ENCODE results near the gene GALNT2. TPM values are rescaled to one million over a fixed set of nuclear protein-coding genes. Genes with fewer than 3 reads are reported as not detected.

Gene GALNT2
- total and polyA plus RNA-seq, 2 of the 4 experiments (the other 2 are of a cell fraction), result 50.4 to 189 TPM

GRCh38 chr1:230110971-230111370 lies 43.9 kb downstream of the GALNT2 start:
- no peak for DNase-seq
- Histone ChIP-seq H2BK15ac (ENCODE audit: low read depth, low read length) (no peak overlapping the region; the same call in 2 of the 3 replicates), H2BK5ac (ENCODE audit: low read depth, low read length, poor library complexity, severe bottlenecking) (no peak overlapping the region), H3K79me1 (ENCODE audit: low read depth in 1 of 2, low read length in 2 of 2) (peaks cover 48 to 88% of the 10 kb centered on the region in 2 experiments), H3K9me1 (ENCODE audit: insufficient read depth, low read length) (peaks cover 42% of the 10 kb centered on the region), H2AK9ac (replicated peaks; ENCODE audit: low read depth, low read length, poor library complexity) (no peak overlapping the region), H3K4me2 (ENCODE audit: low read depth, low read length) (no peak overlapping the region), H3K56ac (ENCODE audit: extremely low read depth, insufficient read depth, low read length) (no peak overlapping the region), H2AK5ac (ENCODE audit: low read depth, low read length) (no peak overlapping the region), H3K9me3 (ENCODE audit: control insufficient read depth, insufficient read depth, low read length) (no peaks in the 10 kb centered on the region), H2AFZ (replicated peaks; ENCODE audit: low read length, poor library complexity) (no peak overlapping the region), H3K27me3 (ENCODE audit: control insufficient read depth, insufficient read depth, low read length) (no peaks in the 10 kb centered on the region), H3K36me3 (ENCODE audit: control insufficient read depth, insufficient read depth, low read length) (no peaks in the 10 kb centered on the region; the same call in 1 of the 2 replicates), H3K4me3 (ENCODE audit: insufficient read depth, low read depth, low read length) (no peak overlapping the region), H3K9ac (ENCODE audit: low read depth, low read length) (no peak overlapping the region), H4K20me1 (ENCODE audit: insufficient read depth, low read length) (peaks cover 58% of the 10 kb centered on the region), H4K91ac (ENCODE audit: insufficient read depth, low read depth, low read length) (no peak overlapping the region), H3K4ac (ENCODE audit: low read depth, low read length) (no peak overlapping the region), H3K23ac (ENCODE audit: low read depth, low read length) (no peak overlapping the region), H2BK120ac (ENCODE audit: low read depth, low read length) (no peak overlapping the region), H3K14ac (replicated peaks; ENCODE audit: low read depth, low read length) (no peak overlapping the region; the same call in 1 of the 2 replicates), H3K18ac (ENCODE audit: low read depth, low read length) (no peak overlapping the region), H3K27ac (ENCODE audit: insufficient read depth, low read length) (no peak overlapping the region), H2BK20ac (ENCODE audit: low read depth, low read length) (no peak overlapping the region), H3K4me1 (ENCODE audit: control insufficient read depth, insufficient read depth, low read length) (peaks cover 33% of the 10 kb centered on the region), H4K8ac (ENCODE audit: low read depth in 2 of 2, low read length in 2 of 2) (no peak overlapping the region), H4K5ac (ENCODE audit: low read depth, low read length) (no peak overlapping the region)
- in situ Hi-C loops (cut with MboI; ENCODE audit: low sequenced_read_pairs), result no loop called here
- WGBS, 2 experiments (ENCODE audit: extremely low coverage in 2 of 2, insufficient read length in 1 of 2), result 84% methylated on average over 5 of the region's 8 CpGs; no CpG with 5 or more reads in 1 of the 2 experiments
- no TSS peak for BruUV-seq (replicated peaks)
- ATAC-seq (ENCODE audit: low read depth), result no peak
- POLR2A ChIA-PET (ENCODE audit: unreplicated experiment), result no interaction called here
- no peak for TF ChIP-seq NFE2L2 (IDR thresholded peaks at IDR 0.05; ENCODE audit: low read depth, low read length)
- TF ChIP-seq RCOR1 (IDR thresholded peaks at IDR 0.05; ENCODE audit: insufficient replicate concordance, low read length), result no peak
- no peak for TF ChIP-seq SMC3 (IDR thresholded peaks at IDR 0.05; ENCODE audit: low read depth, low read length)
- no peak for TF ChIP-seq CHD1 (IDR thresholded peaks at IDR 0.05; ENCODE audit: low read depth, low read length)
- TF ChIP-seq MAFK (IDR thresholded peaks at IDR 0.05; ENCODE audit: low read depth, low read length), result no peak
- TF ChIP-seq CTCF (conservative IDR thresholded peaks at IDR 0.05; ENCODE audit: low read depth, low read length), result no peak
- TF ChIP-seq BHLHE40 (IDR thresholded peaks at IDR 0.05; ENCODE audit: low read depth, low read length), result no peak
- TF ChIP-seq, protein P1, sequence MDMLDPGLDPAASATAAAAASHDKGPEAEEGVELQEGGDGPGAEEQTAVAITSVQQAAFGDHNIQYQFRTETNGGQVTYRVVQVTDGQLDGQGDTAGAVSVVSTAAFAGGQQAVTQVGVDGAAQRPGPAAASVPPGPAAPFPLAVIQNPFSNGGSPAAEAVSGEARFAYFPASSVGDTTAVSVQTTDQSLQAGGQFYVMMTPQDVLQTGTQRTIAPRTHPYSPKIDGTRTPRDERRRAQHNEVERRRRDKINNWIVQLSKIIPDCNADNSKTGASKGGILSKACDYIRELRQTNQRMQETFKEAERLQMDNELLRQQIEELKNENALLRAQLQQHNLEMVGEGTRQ (IDR thresholded peaks at IDR 0.05; ENCODE audit: low read depth, low read length), result no peak
- TF ChIP-seq RFX5 (IDR thresholded peaks at IDR 0.05; ENCODE audit: low read depth, low read length), result no peak
- no peak for TF ChIP-seq MAZ (IDR thresholded peaks at IDR 0.05; ENCODE audit: borderline replicate concordance, low read depth, low read length)
- TF ChIP-seq CEBPB (IDR thresholded peaks at IDR 0.05; ENCODE audit: low read depth, low read length), result no peak
- TF ChIP-seq RAD21 (IDR thresholded peaks at IDR 0.05; ENCODE audit: low read length), result no peak
- TF ChIP-seq POLR2A (IDR thresholded peaks at IDR 0.05; ENCODE audit: low read depth, low read length), result no peak
- TF ChIP-seq, protein P2, sequence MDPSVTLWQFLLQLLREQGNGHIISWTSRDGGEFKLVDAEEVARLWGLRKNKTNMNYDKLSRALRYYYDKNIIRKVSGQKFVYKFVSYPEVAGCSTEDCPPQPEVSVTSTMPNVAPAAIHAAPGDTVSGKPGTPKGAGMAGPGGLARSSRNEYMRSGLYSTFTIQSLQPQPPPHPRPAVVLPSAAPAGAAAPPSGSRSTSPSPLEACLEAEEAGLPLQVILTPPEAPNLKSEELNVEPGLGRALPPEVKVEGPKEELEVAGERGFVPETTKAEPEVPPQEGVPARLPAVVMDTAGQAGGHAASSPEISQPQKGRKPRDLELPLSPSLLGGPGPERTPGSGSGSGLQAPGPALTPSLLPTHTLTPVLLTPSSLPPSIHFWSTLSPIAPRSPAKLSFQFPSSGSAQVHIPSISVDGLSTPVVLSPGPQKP (IDR thresholded peaks at IDR 0.05; ENCODE audit: borderline replicate concordance, low read depth, low read length), result no peak
- no peak for TF ChIP-seq FOS (IDR thresholded peaks at IDR 0.05; ENCODE audit: low read depth, low read length)
- TF ChIP-seq MXI1 (IDR thresholded peaks at IDR 0.05; ENCODE audit: borderline replicate concordance, low read depth, low read length), result no peak
- intact Hi-C loops (cut with micrococcal nuclease), result no loop called here
- dilution Hi-C loops (cut with HindIII; ENCODE audit: low sequenced_read_pairs, unreplicated experiment), result no loop called here
- CTCF ChIA-PET, result no interaction called here

Measured in IMR-90 (cell line).